Measurements from ENCODE around the gene IGHMBP2.

The IGHMBP2 gene

GRCh38 chr11:68939583-68940555 is 36.2 kb downstream of the IGHMBP2 start:
- no peak for DNase-seq (ENCODE audit: low read depth in 2 of 2)

- DNase-seq (ENCODE audit: low read depth in 2 of 2) = no peak
Observed at GRCh38 chr11:68940651-68941323, 37.1 kb downstream of the IGHMBP2 start.

- DNase-seq (ENCODE audit: low read depth in 2 of 2) = no peak
Observed at GRCh38 chr11:68941324-68942094, 37.8 kb downstream of the IGHMBP2 start.

- no peak for DNase-seq (ENCODE audit: low read depth in 2 of 2)
Observed at GRCh38 chr11:68942095-68942620, 38.5 kb downstream of the IGHMBP2 start.

- DNase-seq (ENCODE audit: low read depth in 2 of 2) = no peak
Observed at GRCh38 chr11:68942751-68943271, 39.1 kb downstream of the IGHMBP2 start.

- no peak for DNase-seq (ENCODE audit: low read depth in 2 of 2)
Observed at GRCh38 chr11:68946416-68947090, 42.9 kb downstream of the IGHMBP2 start.

- no peak for DNase-seq (ENCODE audit: low read depth in 2 of 2)
Observed at GRCh38 chr11:68947151-68947550, 43.5 kb downstream of the IGHMBP2 start.

- no peak for DNase-seq (ENCODE audit: low read depth in 2 of 2)
Observed at GRCh38 chr11:68948496-68948895, 44.8 kb downstream of the IGHMBP2 start.

- DNase-seq (ENCODE audit: low read depth in 2 of 2) = no peak
Observed at GRCh38 chr11:68948935-68949334, 45.2 kb downstream of the IGHMBP2 start.

GRCh38 chr11:68950270-68950669 is 46.6 kb downstream of the IGHMBP2 start:
- DNase-seq (ENCODE audit: low read depth in 2 of 2) = no peak

GRCh38 chr11:68950762-68951161 is 47.1 kb downstream of the IGHMBP2 start:
- DNase-seq (ENCODE audit: low read depth in 2 of 2) = no peak

GRCh38 chr11:68954836-68955606 is 51.3 kb downstream of the IGHMBP2 start:
- DNase-seq (ENCODE audit: low read depth in 2 of 2) = no peak

- no peak for DNase-seq (ENCODE audit: low read depth in 2 of 2)
Observed at GRCh38 chr11:68955607-68955958, 51.9 kb downstream of the IGHMBP2 start.

GRCh38 chr11:68956142-68956541 is 52.5 kb downstream of the IGHMBP2 start:
- no peak for DNase-seq (ENCODE audit: low read depth in 2 of 2)

GRCh38 chr11:68956547-68957254 is 53.0 kb downstream of the IGHMBP2 start:
- DNase-seq (ENCODE audit: low read depth in 2 of 2) = no peak

- DNase-seq (ENCODE audit: low read depth in 2 of 2) = no peak
Observed at GRCh38 chr11:68958211-68958610, 54.5 kb downstream of the IGHMBP2 start.

GRCh38 chr11:68959465-68960293 is 56.0 kb downstream of the IGHMBP2 start:
- DNase-seq (ENCODE audit: low read depth in 2 of 2) = no peak

- DNase-seq (ENCODE audit: low read depth in 2 of 2) = no peak
Observed at GRCh38 chr11:68960294-68961071, 56.8 kb downstream of the IGHMBP2 start.

All from stimulated activated CD8-positive, alpha-beta memory T cell treated with anti-CD3 and anti-CD28 coated beads, Interleukin-15, amount 100 ng/mL, for 4 hours (primary cell).